ENCODE measurements around the gene RNPEPL1.

Gene RNPEPL1

GRCh38 chr2:240600451-240600961 is 32.2 kb downstream of the RNPEPL1 start:
- H3K4me3 ChIP-seq (ENCODE audit: low read depth, low read length), result no peak overlapping the region

GRCh38 chr2:240601061-240601830 is 33.0 kb downstream of the RNPEPL1 start:
- H3K4me3 ChIP-seq (ENCODE audit: low read depth, low read length), result no peak overlapping the region
- DNase-seq (ENCODE audit: low read depth), result no peak
- TF ChIP-seq MAX (IDR thresholded peaks at IDR 0.05; ENCODE audit: low read depth, low read length) (no peak), CTCF (IDR thresholded peaks at IDR 0.05; ENCODE audit: low read depth, low read length) (no peak), POLR2A (IDR thresholded peaks at IDR 0.05; ENCODE audit: extremely low read depth, insufficient read length) (no peak), MYC (IDR thresholded peaks at IDR 0.05; ENCODE audit: low read depth, low read length) (no peak)

More at GRCh38 chr2:240600451-240600961, 32.2 kb downstream of the RNPEPL1 start:
- no peak for DNase-seq (ENCODE audit: low read depth)
- TF ChIP-seq CTCF (IDR thresholded peaks at IDR 0.05; ENCODE audit: low read depth, low read length), result no peak
- TF ChIP-seq POLR2A (IDR thresholded peaks at IDR 0.05; ENCODE audit: extremely low read depth, insufficient read length), result no peak
- TF ChIP-seq MYC (IDR thresholded peaks at IDR 0.05; ENCODE audit: low read depth, low read length), result no peak
- TF ChIP-seq MAX (IDR thresholded peaks at IDR 0.05; ENCODE audit: low read depth, low read length), result no peak

GRCh38 chr2:240601831-240602160 is 33.5 kb downstream of the RNPEPL1 start:
- no peak for TF ChIP-seq CTCF (IDR thresholded peaks at IDR 0.05; ENCODE audit: low read depth, low read length)
- no peak for TF ChIP-seq MAX (IDR thresholded peaks at IDR 0.05; ENCODE audit: low read depth, low read length)
- TF ChIP-seq POLR2A (IDR thresholded peaks at IDR 0.05; ENCODE audit: extremely low read depth, insufficient read length), result no peak
- no peak for TF ChIP-seq MYC (IDR thresholded peaks at IDR 0.05; ENCODE audit: low read depth, low read length)
- no peak overlapping the region for H3K4me3 ChIP-seq (ENCODE audit: low read depth, low read length)
- no peak for DNase-seq (ENCODE audit: low read depth)

- no peak overlapping the region for H3K4me3 ChIP-seq (ENCODE audit: low read depth, low read length)
- DNase-seq (ENCODE audit: low read depth), result no peak
- TF ChIP-seq POLR2A (IDR thresholded peaks at IDR 0.05; ENCODE audit: extremely low read depth, insufficient read length), result no peak
- no peak for TF ChIP-seq CTCF (IDR thresholded peaks at IDR 0.05; ENCODE audit: low read depth, low read length)
- no peak for TF ChIP-seq MYC (IDR thresholded peaks at IDR 0.05; ENCODE audit: low read depth, low read length)
- no peak for TF ChIP-seq MAX (IDR thresholded peaks at IDR 0.05; ENCODE audit: low read depth, low read length)
Observed at GRCh38 chr2:240602266-240603050, 34.2 kb downstream of the RNPEPL1 start.

GRCh38 chr2:240603081-240603835 is 35.0 kb downstream of the RNPEPL1 start:
- no peak overlapping the region for H3K4me3 ChIP-seq (ENCODE audit: low read depth, low read length)

More at GRCh38 chr2:240603081-240603835, 35.0 kb downstream of the RNPEPL1 start:
- no peak for DNase-seq (ENCODE audit: low read depth)
- no peak for TF ChIP-seq POLR2A (IDR thresholded peaks at IDR 0.05; ENCODE audit: extremely low read depth, insufficient read length)
- TF ChIP-seq MYC (IDR thresholded peaks at IDR 0.05; ENCODE audit: low read depth, low read length), result no peak
- no peak for TF ChIP-seq CTCF (IDR thresholded peaks at IDR 0.05; ENCODE audit: low read depth, low read length)
- no peak for TF ChIP-seq MAX (IDR thresholded peaks at IDR 0.05; ENCODE audit: low read depth, low read length)

All from NB4 (cell line).